OCI-LY1 (cell line): ENCODE results near the gene RREB1.

ENCODE experiments used
- CTCF ChIP-seq: fragments of 200-600 bp; sonication (generic), shearing (Covaris generic); IDR thresholded peaks from 2 replicates; pipeline ENCODE4 v1.5.1; 2017; ENCODE audit warnings: mild to moderate bottlenecking, antibody characterized with exemption, low read length, moderate library complexity, mixed read lengths
- EZH2 ChIP-seq: fragments of 200-600 bp; sonication (generic), shearing (Covaris generic); IDR thresholded peaks from 2 replicates; pipeline ENCODE4 v1.8.0; 2017; ENCODE audit warnings: borderline replicate concordance, mixed run types, mild to moderate bottlenecking, antibody characterized with exemption, low read length, moderate library complexity, mixed read lengths

DNA sequence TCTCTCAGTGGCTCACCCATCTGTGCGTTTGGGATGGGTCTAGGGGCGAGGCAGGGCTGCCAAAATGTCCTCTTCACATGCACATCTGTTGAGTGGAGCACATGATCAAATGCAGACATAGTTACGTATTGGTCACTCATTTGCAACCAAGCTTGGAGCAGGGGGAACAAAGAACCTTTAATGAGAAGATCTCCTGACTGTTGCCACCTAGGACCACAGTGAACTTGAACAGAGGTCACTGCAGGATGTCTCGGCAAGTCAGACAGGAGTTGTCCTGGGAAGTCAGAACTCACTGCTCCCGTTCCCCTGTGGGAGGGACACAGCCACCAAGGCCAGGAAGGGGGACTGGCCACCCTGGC, 131.8 kb downstream of the RREB1 start:
- TF ChIP-seq CTCF: no peak
- TF ChIP-seq EZH2: no peak
